ENCODE data around the gene ARHGAP15. TPM values are rescaled to one million over a fixed set of nuclear protein-coding genes. Genes with fewer than 3 reads are reported as not detected.

Gene ARHGAP15
- total RNA-seq, 1 experiment from 2014 or later, result 0.41 TPM

- TF ChIP-seq REST (IDR thresholded peaks at IDR 0.05; ENCODE audit: insufficient read depth in 1 of 2, low read depth in 2 of 2, low read length in 1 of 2), result no peak
- TF ChIP-seq POLR2AphosphoS5 (IDR thresholded peaks at IDR 0.05; ENCODE audit: low read depth, low read length), result no peak
- no peak for TF ChIP-seq SIN3A (IDR thresholded peaks at IDR 0.05; ENCODE audit: borderline replicate concordance, insufficient read depth, low read depth, low read length)
- H3K36me3 ChIP-seq (ENCODE audit: control insufficient read depth, insufficient read depth, low read length), result no peaks in the 10 kb centered on the region
- ATAC-seq, result no peak
- H3K9me3 ChIP-seq (ENCODE audit: control insufficient read depth, insufficient read depth, low read depth, low read length), result no peaks in the 10 kb centered on the region
- H3K4me1 ChIP-seq (ENCODE audit: control insufficient read depth, insufficient read depth, low read length), result no peaks in the 10 kb centered on the region
- ChIA-PET CTCF (no interaction called here), POLR2A (no interaction called here)
- no peak overlapping the region for H3K4me3 ChIP-seq (ENCODE audit: low read depth in 2 of 2, low read length in 2 of 2)
- BruUV-seq (replicated peaks), result no TSS peak
- intact Hi-C loops (cut with micrococcal nuclease; ENCODE audit: unreplicated experiment), result no loop called here
- DNase-seq (ENCODE audit: low read depth, low spot score), result no peak
- no peak overlapping the region for H3K27ac ChIP-seq (ENCODE audit: low read length)
- no peaks in the 10 kb centered on the region for H3K27me3 ChIP-seq (ENCODE audit: control insufficient read depth, insufficient read depth, low read length)
- in situ Hi-C loops (cut with HindIII; ENCODE audit: low pct_unique_long_range_greater_than_20kb, low sequenced_read_pairs), result no loop called here
These were observed 581.7 kb downstream of the ARHGAP15 start for GRCh38 chr2:143710879-143711278.

GRCh38 chr2:143716522-143716921 lies 587.3 kb downstream of the ARHGAP15 start:
- POLR2A ChIA-PET, result no interaction called here
- no TSS peak for BruUV-seq (replicated peaks)

More at GRCh38 chr2:143716522-143716921, 587.3 kb downstream of the ARHGAP15 start:
- H3K27me3 ChIP-seq (ENCODE audit: control insufficient read depth, insufficient read depth, low read length), result no peaks in the 10 kb centered on the region
- no peaks in the 10 kb centered on the region for H3K36me3 ChIP-seq (ENCODE audit: control insufficient read depth, insufficient read depth, low read length)
- in situ Hi-C loops (cut with HindIII; ENCODE audit: low pct_unique_long_range_greater_than_20kb, low sequenced_read_pairs), result no loop called here
- ATAC-seq (no peak), DNase-seq (ENCODE audit: low read depth, low spot score) (no peak)
- H3K4me3 ChIP-seq (ENCODE audit: low read depth in 2 of 2, low read length in 2 of 2), result no peak overlapping the region
- no peaks in the 10 kb centered on the region for H3K9me3 ChIP-seq (ENCODE audit: control insufficient read depth, insufficient read depth, low read depth, low read length)
- H3K27ac ChIP-seq (ENCODE audit: low read length), result no peak overlapping the region
- TF ChIP-seq CTCF (IDR thresholded peaks at IDR 0.05) (no peak), SIN3A (IDR thresholded peaks at IDR 0.05; ENCODE audit: borderline replicate concordance, insufficient read depth, low read depth, low read length) (no peak), REST (IDR thresholded peaks at IDR 0.05; ENCODE audit: insufficient read depth in 1 of 2, low read depth in 2 of 2, low read length in 1 of 2) (no peak), TCF7L2 (IDR thresholded peaks at IDR 0.05; ENCODE audit: low read depth, low read length) (no peak), POLR2AphosphoS5 (IDR thresholded peaks at IDR 0.05; ENCODE audit: low read depth, low read length) (no peak)
- no peaks in the 10 kb centered on the region for H3K4me1 ChIP-seq (ENCODE audit: control insufficient read depth, insufficient read depth, low read length)
- CTCF ChIA-PET, result no interaction called here
- intact Hi-C loops (cut with micrococcal nuclease; ENCODE audit: unreplicated experiment), result no loop called here
